Epithelial cell of proximal tubule (primary cell): Measurements from ENCODE around the gene RPP38. TPM values are rescaled to one million over a fixed set of nuclear protein-coding genes. Genes with fewer than 3 reads are reported as not detected.

Experiments used
- DNase-seq: peaks from one replicate; pipeline ENCODE4 v3.0.0-alpha.2; 2011; ENCODE audit warnings: low read depth
- H3K4me3 ChIP-seq: 2 replicates; pipeline ENCODE4 v1.5.1; 2011; ENCODE audit warnings: low read depth, mild to moderate bottlenecking, low read length
- CTCF ChIP-seq: conservative IDR thresholded peaks from 2 replicates; pipeline ENCODE4 v1.5.1; 2012; ENCODE audit warnings: low read depth, mild to moderate bottlenecking, low read length
- total RNA-seq: library from RNA; depleted of rRNA; stranded (reverse); fragments of >200 nt; gene quantifications from 2 replicates; pipeline ENCODE4 v1.2.3, GENCODE V29; 2015

The RPP38 gene
- total RNA-seq, 1 donor from 2014 or later: 26.1 TPM

- DNase-seq: no peak
- no peak overlapping the region for H3K4me3 ChIP-seq
- TF ChIP-seq CTCF: no peak
Observed at GRCh38 chr10:15103513-15103912, 6.4 kb downstream of the RPP38 start.

DNA sequence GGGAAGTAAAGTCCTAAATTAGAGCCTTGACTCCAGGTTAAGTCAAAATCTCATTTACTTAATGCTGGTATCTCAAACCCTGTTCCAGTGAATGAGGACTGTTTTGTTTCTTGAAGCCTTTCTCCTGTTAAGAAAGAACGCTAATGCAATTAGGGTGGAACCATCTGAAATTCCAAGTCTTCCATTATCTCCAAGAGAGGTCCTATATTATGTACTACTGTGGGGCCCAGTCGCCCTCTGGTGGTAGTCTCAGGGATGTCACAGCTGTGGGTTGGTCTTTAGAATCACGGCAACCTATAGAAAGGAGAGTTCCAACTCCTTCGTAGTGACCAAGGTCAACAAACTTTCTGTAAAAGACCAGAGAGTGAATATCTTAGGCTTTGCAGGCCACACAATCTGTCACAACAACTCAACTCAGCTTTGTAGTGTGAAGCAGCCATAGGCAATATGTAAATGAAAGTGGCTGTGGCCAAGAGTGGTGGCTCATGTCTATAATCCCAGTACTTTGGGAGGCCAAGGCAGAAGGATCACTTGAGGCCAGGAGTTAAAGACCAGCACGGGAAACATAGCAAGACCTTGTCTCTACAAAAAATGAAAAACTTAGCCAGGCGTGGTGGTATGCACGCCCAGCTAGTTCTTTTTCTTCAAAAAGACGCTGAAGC lies 9.3 kb downstream of the RPP38 start:
- no peak for DNase-seq
- no peak overlapping the region for H3K4me3 ChIP-seq
- peak; percentile 99 for TF ChIP-seq CTCF

DNA sequence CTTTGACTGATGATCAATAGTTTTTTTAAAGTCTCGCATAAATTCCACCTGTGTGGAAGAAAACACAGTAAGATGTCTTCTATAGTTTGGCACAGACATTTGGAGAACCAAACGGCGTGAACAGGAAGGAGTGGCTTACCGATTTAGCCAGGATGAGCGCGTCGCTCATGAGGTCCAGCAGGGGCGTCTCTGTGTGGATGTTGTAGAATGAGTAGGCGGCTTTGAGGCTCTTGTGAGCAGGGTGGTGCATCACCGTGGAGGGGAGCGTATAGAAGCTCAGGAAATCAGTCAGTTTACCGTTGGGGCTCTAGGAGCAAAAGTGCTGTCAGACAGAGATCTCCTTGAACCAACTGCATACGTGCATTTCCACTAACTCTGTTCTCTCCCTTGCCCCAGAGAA lies 15.5 kb downstream of the RPP38 start:
- DNase-seq: no peak
- TF ChIP-seq CTCF: no peak
- no peak overlapping the region for H3K4me3 ChIP-seq

- no peak overlapping the region for H3K4me3 ChIP-seq
- TF ChIP-seq CTCF: no peak
- no peak for DNase-seq
Observed at GRCh38 chr10:15113766-15114165, 16.6 kb downstream of the RPP38 start.

DNA sequence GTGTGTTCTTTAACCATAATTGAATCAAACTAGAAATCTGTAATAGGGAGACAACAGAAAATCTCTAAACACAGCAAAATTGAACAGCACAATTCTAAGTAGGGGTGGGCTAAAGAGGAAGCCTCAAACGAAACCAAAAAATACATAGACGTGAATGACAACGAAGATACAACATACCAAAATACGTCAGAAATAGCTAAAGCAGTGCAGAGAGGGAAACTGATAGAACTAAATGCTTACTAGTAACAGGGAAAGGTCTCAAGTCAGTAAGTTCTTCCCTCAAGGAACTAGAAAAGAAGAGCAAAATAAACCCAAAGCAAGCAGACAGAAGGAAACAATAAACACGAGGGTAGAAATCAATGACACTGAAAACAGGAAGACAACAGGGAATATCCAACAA lies 19.1 kb downstream of the RPP38 start:
- H3K4me3 ChIP-seq: no peak overlapping the region
- DNase-seq: no peak
- no peak for TF ChIP-seq CTCF

- no peak for DNase-seq
- TF ChIP-seq CTCF: no peak
- H3K4me3 ChIP-seq: no peak overlapping the region
Observed at GRCh38 chr10:15118615-15119014, 21.5 kb downstream of the RPP38 start.

GRCh38 chr10:15120523-15120922 lies 23.4 kb downstream of the RPP38 start:
- no peak for DNase-seq
- no peak overlapping the region for H3K4me3 ChIP-seq
- TF ChIP-seq CTCF: no peak
